Jurkat, Clone E6-1 (cell line): ENCODE results near the gene RAPGEF6.
"Not testable (repeated sequence)": the region's sequence is repeated elsewhere in the genome, so short reads cannot be mapped to it uniquely, and the experiment has no call there.

Experiments used
- DNase-seq: peaks from one replicate; pipeline ENCODE4 v3.0.0-alpha.2; 2011; ENCODE audit warnings: low read depth, low spot score
- H3K4me3 ChIP-seq: 2 replicates; pipeline ENCODE4 v1.5.1; 2011; ENCODE audit warnings: mild to moderate bottlenecking, low read length, control low read depth, moderate library complexity

Gene RAPGEF6

DNA sequence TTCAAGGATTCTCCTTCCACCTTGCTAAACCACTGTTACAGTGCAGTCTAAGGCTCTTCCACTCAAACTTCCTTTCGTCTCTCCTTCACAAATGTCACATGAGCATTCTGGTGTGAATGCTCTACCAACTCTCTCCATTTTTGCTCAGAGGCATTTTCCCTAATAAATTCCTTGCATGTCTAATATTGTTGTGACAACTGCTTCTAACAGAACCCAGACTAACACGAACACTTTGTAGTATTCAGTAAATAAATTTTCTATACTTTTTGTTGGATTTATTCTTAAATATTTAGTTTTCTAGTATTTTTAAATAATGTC, 24.0 kb downstream of the RAPGEF6 start:
- H3K4me3 ChIP-seq, result no peak overlapping the region
- no peak for DNase-seq

DNA sequence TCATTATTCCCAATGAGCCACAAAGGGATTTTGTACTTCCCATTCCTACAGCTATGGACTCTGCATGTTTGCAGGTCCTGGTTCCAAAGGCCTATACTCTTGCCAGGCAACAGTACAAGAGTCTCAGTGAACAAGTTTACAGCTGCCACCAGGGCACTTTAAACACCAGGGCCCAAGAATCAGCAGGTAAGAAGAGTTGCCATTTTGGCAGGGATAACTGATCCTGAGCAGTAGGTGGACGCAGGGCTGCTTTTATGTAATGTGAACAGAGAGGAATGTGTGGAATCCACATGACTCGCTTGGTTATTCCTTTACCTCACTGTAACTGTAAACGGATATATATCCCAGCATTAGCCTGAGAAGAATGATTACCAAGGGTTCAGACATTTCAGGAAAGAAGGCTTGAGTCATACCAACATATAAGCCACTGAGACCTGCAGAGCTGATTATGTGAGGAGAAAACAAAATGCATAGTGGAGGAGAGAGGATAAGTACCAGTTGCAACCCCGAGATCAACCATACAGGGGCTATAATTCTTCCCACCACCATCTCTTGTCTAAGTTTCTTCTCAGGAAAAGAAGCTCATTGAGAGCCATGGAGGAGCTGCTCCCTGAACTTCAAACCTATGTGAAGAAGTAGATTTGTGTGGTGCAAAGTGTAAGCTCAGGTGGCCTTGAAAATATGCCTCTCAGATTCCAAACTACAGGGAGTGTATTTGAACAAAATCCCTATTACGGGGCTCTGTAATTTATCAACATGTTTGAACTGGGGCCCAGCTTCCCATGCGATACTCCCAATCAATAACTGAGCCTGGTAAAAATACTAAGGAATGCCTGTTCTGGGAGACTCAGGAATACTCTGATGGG, 24.6 kb downstream of the RAPGEF6 start:
- DNase-seq, result no peak

DNA sequence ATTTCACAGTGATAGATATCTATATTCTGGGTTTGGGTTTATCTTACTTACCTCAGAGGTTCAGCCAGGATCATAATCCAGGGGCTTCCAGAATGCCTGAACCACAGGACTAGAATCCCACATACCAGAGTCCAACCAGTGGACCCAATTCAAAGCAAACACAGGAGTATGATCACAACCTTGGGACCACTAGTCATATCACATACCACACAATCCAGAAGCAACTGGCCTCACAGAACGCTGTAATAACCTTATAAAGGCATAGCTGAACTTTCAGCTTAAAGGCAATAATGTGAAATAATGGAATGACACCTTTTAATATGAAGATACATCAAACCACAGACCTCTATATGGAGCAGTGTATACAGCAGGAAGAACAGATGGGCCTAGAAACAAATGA, 25.3 kb downstream of the RAPGEF6 start:
- no peak for DNase-seq
- no peak overlapping the region for H3K4me3 ChIP-seq

More for the DNA sequence above, 24.6 kb downstream of the RAPGEF6 start:
- no peak overlapping the region for H3K4me3 ChIP-seq

DNA sequence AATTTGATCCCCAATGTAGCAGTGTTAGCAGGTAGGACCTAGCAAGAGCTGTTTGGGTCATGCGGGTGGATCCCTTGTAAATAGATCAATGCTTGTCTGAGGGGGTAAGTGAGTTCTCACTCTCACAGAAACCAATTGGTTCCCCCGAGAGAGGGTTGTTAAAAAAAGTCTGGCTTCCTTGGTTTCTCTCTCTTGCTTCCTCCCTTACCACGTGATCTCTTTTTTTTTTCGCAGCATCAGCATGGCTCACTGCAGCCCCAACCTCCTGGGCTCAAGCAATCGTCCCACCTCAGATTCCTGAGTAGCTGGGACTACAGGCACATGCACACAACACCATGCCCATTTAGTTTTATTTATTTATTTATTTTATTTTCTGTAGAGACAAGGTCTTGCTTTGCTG, 26.4 kb downstream of the RAPGEF6 start:
- DNase-seq, result no peak
- H3K4me3 ChIP-seq, result no peak overlapping the region

DNA sequence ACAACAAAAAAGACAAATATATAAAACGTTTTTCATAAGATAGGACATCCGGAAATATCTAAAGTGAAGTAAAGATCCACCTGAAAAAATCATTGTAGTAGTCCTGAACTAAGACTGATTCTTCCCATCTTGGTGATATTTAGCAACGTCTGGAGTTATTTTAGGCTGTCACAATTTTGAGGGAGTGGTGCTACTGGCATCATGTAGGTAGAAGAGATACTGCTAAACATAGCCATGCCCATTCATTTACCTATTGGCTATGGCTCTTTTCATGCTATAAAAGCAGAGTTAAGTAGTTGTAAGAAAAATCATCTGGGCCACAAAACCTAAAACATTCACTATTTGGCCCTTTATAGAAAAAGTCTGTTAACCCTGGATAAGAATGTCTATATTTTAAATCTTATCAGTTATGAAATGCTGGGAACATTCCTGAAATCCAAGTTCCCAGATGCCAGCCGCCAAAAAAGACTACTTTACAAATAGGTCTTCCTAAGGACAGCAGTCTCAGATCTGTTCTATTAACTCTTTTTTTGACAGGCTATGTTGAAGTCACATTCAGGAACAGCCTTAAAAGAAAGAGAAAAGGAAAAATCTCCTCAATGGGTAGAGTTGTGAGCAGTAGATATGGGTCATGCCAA, 27.0 kb downstream of the RAPGEF6 start:
- H3K4me3 ChIP-seq, result no peak overlapping the region
- DNase-seq, result no peak

DNA sequence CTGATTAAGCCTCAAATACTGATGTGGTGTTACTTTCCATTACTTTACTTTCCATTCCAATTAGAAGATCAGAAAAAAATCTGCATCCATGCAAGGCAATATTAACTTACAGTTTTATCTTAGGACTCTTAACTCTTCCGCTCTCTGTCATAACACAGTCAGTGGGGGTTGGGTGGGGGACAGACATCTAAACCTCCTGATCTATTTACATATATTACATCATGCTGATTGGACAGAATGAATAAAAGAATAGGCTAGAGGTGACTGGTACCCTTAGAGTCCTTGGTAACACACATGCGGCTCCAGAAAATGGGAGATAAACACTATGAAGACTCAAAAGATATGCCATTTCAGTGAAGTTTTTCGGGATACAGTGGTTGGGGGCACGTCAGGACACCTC, 27.6 kb downstream of the RAPGEF6 start:
- DNase-seq, result no peak
- no peak overlapping the region for H3K4me3 ChIP-seq

DNA sequence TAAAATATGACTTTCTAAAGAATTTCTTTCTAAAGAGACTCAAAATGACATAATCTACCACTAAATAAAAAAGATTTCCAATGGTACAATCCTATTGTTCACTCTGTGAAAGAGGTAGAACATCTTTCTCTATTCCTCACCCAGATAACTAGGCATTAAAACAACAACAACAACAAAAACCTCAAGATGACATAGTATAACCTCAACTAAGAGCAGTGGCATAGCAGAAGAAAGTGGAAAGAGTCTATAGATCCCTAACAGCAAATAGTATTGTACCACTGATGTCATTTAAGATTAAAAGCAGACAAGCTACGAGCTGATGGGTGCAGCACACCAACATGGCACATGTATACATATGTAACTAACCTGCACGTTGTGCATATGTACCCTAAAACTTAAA, 29.9 kb downstream of the RAPGEF6 start:
- no peak overlapping the region for H3K4me3 ChIP-seq
- DNase-seq, result no peak

DNA sequence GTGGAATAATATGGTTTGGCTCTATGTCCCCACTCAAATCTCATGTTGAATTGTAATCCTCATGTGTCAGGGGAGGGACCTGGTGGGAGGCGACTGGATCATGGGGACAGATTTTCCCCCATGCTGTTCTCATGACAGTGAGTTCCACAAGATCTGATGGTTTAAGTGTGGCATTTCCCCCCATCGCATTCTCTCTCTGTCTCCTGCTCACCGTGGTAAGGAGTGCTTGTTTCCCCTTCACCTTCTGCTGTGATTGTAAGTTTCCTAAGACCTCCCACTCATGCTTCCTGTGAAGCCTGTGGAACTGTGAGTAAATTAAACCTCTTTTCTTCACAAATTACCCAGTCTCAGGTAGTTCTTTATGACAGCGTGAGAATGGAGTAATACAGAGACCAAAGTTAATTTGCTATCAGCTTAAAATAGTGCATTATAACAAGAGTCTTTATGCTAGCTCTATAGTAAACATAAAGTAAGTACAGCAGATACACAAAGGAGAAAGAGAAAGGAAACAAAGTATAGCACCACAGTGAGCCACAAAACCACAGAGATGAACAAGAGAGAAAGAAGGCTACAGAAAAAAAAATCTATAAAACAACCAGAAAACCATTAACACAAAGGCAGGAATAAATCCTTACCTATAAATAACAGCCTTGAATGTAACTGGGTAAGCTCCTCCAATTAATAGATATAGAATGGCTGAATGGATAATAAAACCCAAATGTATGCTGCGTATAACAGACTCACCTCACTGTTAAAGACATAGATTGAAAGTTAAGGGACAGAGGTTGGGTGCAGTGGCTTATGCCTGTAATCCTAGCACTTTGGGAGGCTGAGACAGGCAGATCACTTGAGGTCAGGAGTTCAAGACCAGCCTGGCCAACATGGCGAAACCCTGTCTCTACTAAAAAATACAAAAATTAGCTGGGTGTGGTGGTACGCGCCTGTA, 39.7 kb downstream of the RAPGEF6 start:
- DNase-seq, result peak; percentile 76
- H3K4me3 ChIP-seq, result no peak overlapping the region

DNA sequence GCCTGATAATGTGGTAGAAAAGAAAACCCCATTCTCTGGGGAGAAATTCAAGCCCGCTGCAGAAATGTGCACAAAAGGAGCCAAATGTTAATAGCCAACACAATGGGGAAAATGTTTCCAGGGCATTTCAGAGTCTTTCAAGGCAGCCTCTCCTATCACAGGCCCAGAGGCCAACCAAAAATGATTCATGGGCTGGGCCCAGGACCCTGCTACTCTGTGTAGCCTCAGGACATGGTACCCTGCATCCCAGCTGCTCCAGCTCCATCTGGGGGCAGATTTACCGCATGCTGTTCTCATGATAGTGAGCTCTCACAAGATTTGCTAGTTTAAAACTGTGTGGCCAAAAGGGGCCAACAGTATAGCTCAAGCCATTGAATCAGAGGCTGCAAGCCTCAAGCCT, 41.1 kb downstream of the RAPGEF6 start:
- no peak for DNase-seq

DNA sequence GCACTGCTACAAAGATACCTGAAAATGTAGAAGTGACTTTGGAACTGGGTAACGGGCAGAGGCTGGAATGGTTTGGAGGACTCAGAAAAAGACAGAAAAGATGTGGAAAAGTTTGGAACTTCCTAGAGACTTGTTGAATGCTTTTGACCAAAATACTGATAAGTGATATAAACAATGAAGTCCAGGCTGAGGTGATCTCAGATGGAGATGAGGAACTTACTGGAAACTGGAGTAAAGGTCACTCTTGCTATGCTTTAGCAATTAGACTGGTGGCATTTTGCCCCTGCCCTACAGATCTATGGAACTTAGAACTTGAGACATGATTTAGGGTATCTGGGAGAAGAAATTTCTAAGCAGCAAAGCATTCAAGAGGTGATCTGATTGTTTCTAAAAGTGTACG, 41.6 kb downstream of the RAPGEF6 start:
- not testable (repeated sequence) for DNase-seq, H3K4me3 ChIP-seq

More for the DNA sequence above, 41.1 kb downstream of the RAPGEF6 start:
- H3K4me3 ChIP-seq, result no peak overlapping the region

DNA sequence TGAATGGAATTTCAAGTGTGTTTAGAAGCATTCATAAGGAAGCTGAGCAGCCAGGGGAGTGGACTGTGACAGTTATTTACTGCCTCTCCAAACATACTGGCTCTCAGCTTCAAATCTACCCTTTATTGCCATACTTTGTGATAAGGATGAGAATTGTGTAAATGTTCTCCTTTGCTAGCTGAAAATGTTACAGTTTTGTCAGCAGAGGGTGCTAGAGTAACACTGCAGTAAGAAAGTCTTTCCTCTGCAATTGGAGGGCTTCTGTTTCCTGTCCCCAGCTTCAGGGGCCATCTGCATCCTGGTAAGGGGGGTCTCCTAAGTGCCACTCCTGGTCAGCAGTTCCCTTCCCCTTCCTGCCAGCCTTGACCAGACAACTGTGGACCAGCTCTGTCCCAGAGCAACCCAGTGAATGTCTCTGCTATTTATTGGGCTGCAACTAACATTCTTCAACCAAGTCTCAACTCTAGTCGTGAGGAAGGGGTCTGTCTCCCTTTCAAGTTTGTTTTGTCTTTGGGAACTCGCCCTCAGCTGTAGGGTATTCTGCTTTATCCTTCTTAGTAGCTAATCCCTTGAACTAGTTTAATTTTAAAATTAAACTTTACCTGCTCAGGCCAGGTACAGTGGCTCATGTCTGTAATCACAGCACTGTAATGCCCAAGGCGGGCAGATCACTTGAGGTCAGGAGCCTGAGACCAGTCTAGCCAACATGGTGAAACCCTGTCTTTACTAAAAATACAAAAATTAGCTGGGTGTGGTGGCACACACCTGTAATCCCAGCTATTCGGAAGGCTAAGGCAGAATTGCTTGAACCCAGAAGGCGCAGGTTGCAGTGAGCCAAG, 45.3 kb downstream of the RAPGEF6 start:
- DNase-seq, result peak; percentile 71
- no peak overlapping the region for H3K4me3 ChIP-seq

DNA sequence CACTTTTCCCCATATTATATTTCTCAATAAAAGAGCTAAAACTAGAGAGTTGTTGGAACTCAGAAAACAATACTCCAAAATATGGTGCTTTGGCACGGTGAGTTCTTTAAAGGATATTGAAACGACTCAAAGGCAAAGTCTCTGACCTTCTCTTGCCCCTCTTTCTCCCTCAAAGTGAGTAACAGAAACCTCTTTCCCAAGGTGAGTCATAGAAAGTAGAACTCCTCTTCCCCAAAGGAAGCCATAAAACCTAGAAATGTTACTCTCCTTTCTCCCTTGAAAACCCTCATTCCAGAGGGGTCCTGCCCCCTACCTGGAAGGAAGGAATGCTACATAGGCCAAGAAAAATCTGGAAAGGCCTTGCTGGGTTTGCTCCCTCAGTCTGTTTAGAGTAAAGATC, 47.5 kb downstream of the RAPGEF6 start:
- DNase-seq, result no peak
- no peak overlapping the region for H3K4me3 ChIP-seq

DNA sequence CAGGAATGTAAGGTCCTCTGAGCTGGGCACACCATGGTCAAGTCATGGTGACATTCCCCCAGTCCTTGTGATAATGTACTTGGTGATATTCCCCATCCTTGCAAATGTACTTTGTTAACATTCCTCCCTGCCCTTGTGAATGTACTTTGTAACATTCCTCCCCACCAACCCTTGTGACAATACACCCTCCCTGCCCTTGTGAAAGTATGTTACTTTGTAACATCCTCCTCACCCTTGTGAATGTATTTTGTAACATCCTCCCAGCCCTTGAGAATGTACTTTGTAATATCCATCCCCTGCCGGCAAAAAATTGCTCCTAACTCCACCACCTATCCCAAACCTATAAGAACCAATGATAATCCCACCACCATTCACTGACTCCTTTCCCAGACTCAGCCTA, 53.3 kb downstream of the RAPGEF6 start:
- no peak for DNase-seq
- H3K4me3 ChIP-seq, result no peak overlapping the region

DNA sequence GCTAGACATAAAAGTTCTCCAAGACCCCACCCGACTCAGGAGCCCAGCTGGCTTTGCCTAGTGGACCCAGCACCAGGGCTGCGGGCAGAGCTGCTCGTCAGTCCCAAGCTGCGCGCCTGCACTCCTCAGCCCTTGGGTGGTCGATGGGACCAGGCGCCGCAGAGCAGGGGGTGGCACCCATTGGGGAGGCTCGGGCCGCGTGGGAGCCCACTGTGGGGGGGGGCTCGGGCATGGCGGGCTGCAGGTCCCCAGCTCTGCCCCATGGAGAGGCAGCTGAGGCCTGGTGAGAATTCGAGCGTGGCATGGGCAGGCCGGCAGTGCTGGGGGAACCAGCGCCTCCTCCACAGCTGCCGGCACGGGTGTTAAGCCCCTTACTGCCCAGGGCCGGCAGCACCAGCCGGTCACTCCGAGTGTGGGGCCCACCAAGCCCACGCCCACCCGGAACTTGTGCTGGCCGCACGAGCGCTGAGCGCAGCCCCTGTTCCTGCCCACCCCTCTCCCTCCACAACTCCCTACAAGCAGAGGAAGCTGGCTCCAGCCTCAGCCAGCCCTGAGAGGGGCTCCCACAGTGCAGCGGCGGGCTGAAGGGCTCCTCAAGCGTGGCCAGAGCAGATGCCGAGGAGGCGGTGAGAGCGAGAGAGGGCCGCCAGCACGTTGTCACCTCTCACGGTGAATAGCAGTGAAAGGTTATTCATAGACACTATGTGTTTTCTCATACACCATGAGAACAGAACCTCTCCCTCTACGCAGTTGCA, 54.9 kb downstream of the RAPGEF6 start:
- no peak overlapping the region for H3K4me3 ChIP-seq
- DNase-seq, result no peak

DNA sequence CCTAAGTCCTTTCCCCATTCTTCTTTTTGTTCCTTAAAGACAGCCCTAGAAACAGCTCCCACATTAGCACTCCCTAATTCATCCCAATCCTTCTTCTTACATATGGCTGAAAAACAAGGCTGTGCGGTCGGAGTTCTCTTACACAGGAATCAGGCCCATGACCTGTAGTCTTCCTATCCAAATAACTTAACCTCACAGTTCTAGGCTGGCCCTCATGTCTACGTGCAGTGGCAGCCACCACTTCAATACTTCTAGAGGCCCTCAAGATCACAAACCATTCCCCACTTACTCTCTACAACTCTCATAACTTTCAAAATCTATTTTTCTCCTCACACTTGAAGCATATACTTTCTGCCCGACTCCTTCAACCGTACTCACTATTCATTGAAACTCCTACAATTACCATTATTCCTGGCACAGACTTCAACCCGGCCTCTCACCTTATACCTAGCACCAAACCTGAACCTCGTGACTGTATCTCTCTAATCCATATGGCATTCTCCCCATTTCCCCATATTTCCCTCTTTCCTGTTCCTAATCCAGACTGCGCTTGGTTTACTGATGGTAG, 59.3 kb downstream of the RAPGEF6 start:
- DNase-seq, result no peak
- H3K4me3 ChIP-seq, result no peak overlapping the region

DNA sequence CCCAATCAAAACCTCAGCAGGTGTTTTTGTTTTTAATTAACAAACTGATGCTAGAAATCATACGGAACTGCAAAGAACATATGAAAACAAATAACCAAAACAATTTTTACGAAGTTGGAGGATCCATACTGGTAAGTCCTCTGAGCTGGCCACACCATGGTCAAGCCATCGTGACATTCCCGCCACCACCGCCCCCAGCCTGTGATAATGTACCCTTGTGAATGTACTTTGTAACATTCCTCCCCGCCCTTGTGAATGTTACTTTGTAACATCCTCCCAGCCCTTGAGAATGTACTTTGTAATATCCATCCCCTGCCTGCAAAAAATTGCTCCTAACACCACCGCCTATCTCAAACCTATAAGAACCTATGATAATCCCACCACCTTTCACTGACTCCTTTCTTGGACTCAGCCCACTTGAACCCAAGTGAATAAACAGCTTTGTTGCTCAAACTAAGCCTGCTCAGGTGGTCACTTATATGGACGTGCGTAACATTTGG, 63.3 kb downstream of the RAPGEF6 start:
- DNase-seq, result no peak
- no peak overlapping the region for H3K4me3 ChIP-seq

DNA sequence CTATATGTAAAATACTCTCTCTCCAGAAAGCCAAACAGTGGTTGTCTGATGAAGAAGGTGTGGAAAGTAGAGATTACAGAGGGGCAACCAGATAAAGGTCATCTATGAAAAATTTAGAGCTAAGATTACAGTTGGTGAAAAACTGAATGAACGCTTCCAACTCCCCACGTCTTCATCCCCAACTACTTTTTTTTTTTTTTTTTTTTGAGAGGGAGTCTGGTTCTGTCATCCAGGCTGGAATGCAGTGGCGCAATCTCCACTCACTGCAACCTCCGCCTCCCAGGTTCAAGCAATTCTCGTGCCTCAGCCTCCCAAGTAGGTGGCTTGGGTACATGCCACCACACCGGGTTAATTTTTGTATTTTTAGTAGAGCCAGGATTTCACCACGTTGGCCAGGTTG, 64.3 kb downstream of the RAPGEF6 start:
- H3K4me3 ChIP-seq, result no peak overlapping the region
- DNase-seq, result no peak

DNA sequence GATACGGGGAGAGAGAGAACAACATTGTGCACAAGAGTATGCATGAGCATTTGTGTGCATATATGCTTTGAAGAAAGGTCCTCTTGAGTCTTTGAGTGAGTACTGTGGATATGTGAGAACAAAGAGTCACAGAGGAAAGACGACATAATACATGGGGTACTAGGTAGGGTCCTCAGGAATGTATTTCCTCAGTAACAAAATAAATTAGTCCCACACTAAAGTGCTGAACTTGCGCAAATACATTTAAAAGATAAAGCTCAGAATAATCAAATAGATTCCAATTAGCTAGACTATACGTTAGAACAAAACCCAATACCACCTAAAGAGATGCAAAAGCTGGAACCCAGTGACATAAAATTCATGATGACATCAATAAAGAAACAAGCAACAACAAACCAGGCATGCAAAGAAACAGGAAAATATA, 70.8 kb downstream of the RAPGEF6 start:
- H3K4me3 ChIP-seq, result no peak overlapping the region
- no peak for DNase-seq
